Mucosa of rectum (tissue), 2 donors: ENCODE measurements around the gene UCK2.

ENCODE experiments used
- H3K27ac ChIP-seq, 2 donors: one replicate each; pipeline ENCODE4 v1.7.0; 2013; ENCODE audit warnings: inconsistent platforms in 2 of 2, low read depth in 2 of 2, low read length in 2 of 2
- H3K27me3 ChIP-seq, 2 donors: one replicate each; pipeline ENCODE4 v1.7.0; 2013; ENCODE audit warnings: low read length in 2 of 2; ENCODE audit not compliant: control insufficient read depth in 2 of 2, insufficient read depth in 2 of 2
- H3K36me3 ChIP-seq, 2 donors: one replicate each; pipeline ENCODE4 v1.7.0; 2013; ENCODE audit warnings: low read length in 2 of 2; ENCODE audit not compliant: control insufficient read depth in 2 of 2, insufficient read depth in 2 of 2
- H3K4me1 ChIP-seq, 2 donors: one replicate each; pipeline ENCODE4 v1.7.0; 2013; ENCODE audit warnings: low read length in 2 of 2, mild to moderate bottlenecking in 1 of 2; ENCODE audit not compliant: control insufficient read depth in 2 of 2, insufficient read depth in 2 of 2
- H3K4me3 ChIP-seq, 2 donors: one replicate each; pipeline ENCODE4 v1.7.0; 2013; ENCODE audit warnings: low read length in 2 of 2
- H3K9ac ChIP-seq, 2 donors: one replicate each; pipeline ENCODE4 v1.7.0; 2013; ENCODE audit warnings: low read length in 2 of 2, low read depth in 1 of 2, mild to moderate bottlenecking in 1 of 2
- H3K9me3 ChIP-seq, 2 donors: one replicate each; pipeline ENCODE4 v1.7.0; 2013; ENCODE audit warnings: low read length in 2 of 2; ENCODE audit not compliant: control insufficient read depth in 2 of 2
- donor health status: healthy.
- donor health status: Normal muscosa, but diverticular disease.

Gene UCK2

GRCh38 chr1:165925498-165926079 is 98.2 kb downstream of the UCK2 start:
- no peak overlapping the region for H3K4me3 ChIP-seq
- no peak overlapping the region for H3K9ac ChIP-seq
- no peaks in the 10 kb centered on the region for H3K9me3 ChIP-seq
- H3K27ac ChIP-seq = no peak overlapping the region
- H3K27me3 ChIP-seq = no peaks in the 10 kb centered on the region
- H3K36me3 ChIP-seq = no peaks in the 10 kb centered on the region
- no peaks in the 10 kb centered on the region for H3K4me1 ChIP-seq

- H3K27ac ChIP-seq = no peak overlapping the region
- no peak overlapping the region for H3K4me3 ChIP-seq
- H3K27me3 ChIP-seq = no peaks in the 10 kb centered on the region
- no peaks in the 10 kb centered on the region for H3K36me3 ChIP-seq
- H3K9me3 ChIP-seq = no peaks in the 10 kb centered on the region
- no peaks in the 10 kb centered on the region for H3K4me1 ChIP-seq
- no peak overlapping the region for H3K9ac ChIP-seq
These were observed 99.8 kb downstream of the UCK2 start for GRCh38 chr1:165927169-165927568.

GRCh38 chr1:165928075-165928731 is 100.8 kb downstream of the UCK2 start:
- H3K27me3 ChIP-seq = no peaks in the 10 kb centered on the region
- no peaks in the 10 kb centered on the region for H3K9me3 ChIP-seq
- H3K9ac ChIP-seq = no peak overlapping the region
- H3K36me3 ChIP-seq = no peaks in the 10 kb centered on the region
- H3K4me3 ChIP-seq = no peak overlapping the region
- no peak overlapping the region for H3K27ac ChIP-seq
- no peaks in the 10 kb centered on the region for H3K4me1 ChIP-seq

GRCh38 chr1:165930961-165931360 is 103.5 kb downstream of the UCK2 start:
- Histone ChIP-seq H3K36me3 (no peaks in the 10 kb centered on the region), H3K27ac (no peak overlapping the region), H3K4me3 (no peak overlapping the region), H3K4me1 (no peaks in the 10 kb centered on the region), H3K9me3 (no peaks in the 10 kb centered on the region), H3K27me3 (no peaks in the 10 kb centered on the region), H3K9ac (no peak overlapping the region)

- no peaks in the 10 kb centered on the region for H3K36me3 ChIP-seq
- H3K4me1 ChIP-seq = no peaks in the 10 kb centered on the region
- no peaks in the 10 kb centered on the region for H3K27me3 ChIP-seq
- H3K9ac ChIP-seq = no peak overlapping the region
- H3K9me3 ChIP-seq = no peaks in the 10 kb centered on the region
- H3K4me3 ChIP-seq = no peak overlapping the region
- no peak overlapping the region for H3K27ac ChIP-seq
These were observed 106.2 kb downstream of the UCK2 start for GRCh38 chr1:165933446-165934170.

- no peaks in the 10 kb centered on the region for H3K4me1 ChIP-seq
- H3K9ac ChIP-seq = no peak overlapping the region
- no peaks in the 10 kb centered on the region for H3K9me3 ChIP-seq
These were observed 109.1 kb downstream of the UCK2 start for GRCh38 chr1:165936542-165936941.

GRCh38 chr1:165937829-165938228 is 110.4 kb downstream of the UCK2 start:
- no peak overlapping the region for H3K9ac ChIP-seq
- peaks cover 0 to 2% of the 10 kb centered on the region in 2 donors for H3K27me3 ChIP-seq
- H3K27ac ChIP-seq = no peak overlapping the region
- no peaks in the 10 kb centered on the region for H3K36me3 ChIP-seq
- H3K9me3 ChIP-seq = no peaks in the 10 kb centered on the region
- H3K4me1 ChIP-seq = no peaks in the 10 kb centered on the region
- no peak overlapping the region for H3K4me3 ChIP-seq

More at GRCh38 chr1:165936542-165936941, 109.1 kb downstream of the UCK2 start:
- H3K27ac ChIP-seq = no peak overlapping the region
- H3K4me3 ChIP-seq = no peak overlapping the region
- H3K27me3 ChIP-seq = peaks cover 0 to 2% of the 10 kb centered on the region in 2 donors
- H3K36me3 ChIP-seq = no peaks in the 10 kb centered on the region

- no peak overlapping the region for H3K4me3 ChIP-seq
- H3K27me3 ChIP-seq = peaks cover 0 to 2% of the 10 kb centered on the region in 2 donors
- no peaks in the 10 kb centered on the region for H3K4me1 ChIP-seq
- H3K9ac ChIP-seq = no peak overlapping the region
- no peaks in the 10 kb centered on the region for H3K36me3 ChIP-seq
- no peaks in the 10 kb centered on the region for H3K9me3 ChIP-seq
- no peak overlapping the region for H3K27ac ChIP-seq
These were observed 111.4 kb downstream of the UCK2 start for GRCh38 chr1:165938844-165939243.

- Histone ChIP-seq H3K9ac (no peak overlapping the region), H3K27ac (no peak overlapping the region), H3K27me3 (peaks cover 0 to 2% of the 10 kb centered on the region in 2 donors), H3K9me3 (no peaks in the 10 kb centered on the region), H3K4me1 (no peaks in the 10 kb centered on the region), H3K36me3 (no peaks in the 10 kb centered on the region), H3K4me3 (no peak overlapping the region)
These were observed 114.1 kb downstream of the UCK2 start for GRCh38 chr1:165941531-165941930.

- H3K4me1 ChIP-seq = no peaks in the 10 kb centered on the region
- no peak overlapping the region for H3K9ac ChIP-seq
- H3K36me3 ChIP-seq = no peaks in the 10 kb centered on the region
- peaks cover 0 to 2% of the 10 kb centered on the region in 2 donors for H3K27me3 ChIP-seq
- H3K4me3 ChIP-seq = no peak overlapping the region
- H3K9me3 ChIP-seq = no peaks in the 10 kb centered on the region
- H3K27ac ChIP-seq = no peak overlapping the region
These were observed 114.6 kb downstream of the UCK2 start for GRCh38 chr1:165942062-165942461.
